Subcutaneous adipose tissue (tissue), 4 donors: ENCODE results near the gene PDLIM7. TPM values are rescaled to one million over a fixed set of nuclear protein-coding genes. Genes with fewer than 3 reads are reported as not detected.

ENCODE experiments used
- CTCF ChIP-seq: fragments of 450-650 bp; IDR thresholded peaks from one replicate; pipeline ENCODE4 v1.5.1; 2016; ENCODE audit warnings: low read depth, mild to moderate bottlenecking, control low read depth, antibody characterized with exemption, moderate library complexity
- total RNA-seq, 4 donors: library from RNA; depleted of rRNA; stranded (reverse); fragments of >200 nt; gene quantifications; one replicate each; pipeline ENCODE4 v1.1.0, GENCODE V29; 2016

Gene PDLIM7
- total RNA-seq, 4 donors from 2014 or later: 11.2 to 43.1 (median 16.6) TPM

- no peak for TF ChIP-seq CTCF
These were observed 12.1 kb upstream of the PDLIM7 start, which contains the start of gene DOK3 for GRCh38 chr5:177509381-177509951. TSS of gene DOK3 (minus strand) at chr5:177509826. CDS start at chr5:177509540, 286 bp downstream.

GRCh38 chr5:177508837-177509236 is 11.4 kb upstream of the PDLIM7 start:
- TF ChIP-seq CTCF: no peak

- TF ChIP-seq CTCF: no peak
These were observed 10.8 kb upstream of the PDLIM7 start for GRCh38 chr5:177508221-177508611.

- TF ChIP-seq CTCF: no peak
These were observed 10.3 kb upstream of the PDLIM7 start for GRCh38 chr5:177507596-177508220.

GRCh38 chr5:177507165-177507564 is 9.8 kb upstream of the PDLIM7 start:
- no peak for TF ChIP-seq CTCF

GRCh38 chr5:177505075-177505474 is 7.7 kb upstream of the PDLIM7 start:
- no peak for TF ChIP-seq CTCF

- TF ChIP-seq CTCF: no peak
These were observed 7.0 kb upstream of the PDLIM7 start for GRCh38 chr5:177504086-177505056.
